PC-9 (cell line): ENCODE measurements around the gene AFAP1. TPM values are rescaled to one million over a fixed set of nuclear protein-coding genes. Genes with fewer than 3 reads are reported as not detected.

Experiments
- BruUV-seq: library from RNA; stranded (reverse); fragments of 400-500 nt; replicated peaks from 2 replicates; lab custom pipeline; 2021; lab: Mats Ljungman, UMichigan
- CTCF ChIA-PET: fragments of 300-600 bp; sonication (Branson Sonifier 250); formaldehyde crosslinking; loops from one replicate; lab custom pipeline; 2022; ENCODE audit warnings: antibody characterized with exemption; lab: Charles Lee
- POLR2A ChIA-PET: fragments of 300-600 bp; sonication (Branson Sonifier 250); formaldehyde crosslinking; loops from one replicate; lab custom pipeline; 2022; ENCODE audit warnings: antibody characterized with exemption; ENCODE audit not compliant: unreplicated experiment; lab: Charles Lee
- DNase-seq, 2 experiments: peaks; one replicate each; pipeline versions ENCODE4 v3.0.0 to v3.0.0-alpha.2; 2015 to 2022; ENCODE audit warnings: mixed read lengths in 1 of 2
- H2AFZ ChIP-seq: fragments of 200-600 bp; sonication (generic); 2 replicates; pipeline ENCODE4 v1.8.1; 2017; ENCODE audit warnings: antibody characterized with exemption
- H3F3A ChIP-seq: fragments of 200-600 bp; sonication (generic); 2 replicates; pipeline ENCODE4 v1.8.1; 2017; ENCODE audit warnings: antibody characterized with exemption, mild to moderate bottlenecking, low read depth; ENCODE audit not compliant: insufficient read depth
- H3K27ac ChIP-seq: fragments of 200-600 bp; sonication (generic); 2 replicates; pipeline ENCODE4 v1.6.1; 2016; ENCODE audit warnings: mixed run types
- H3K27me3 ChIP-seq: fragments of 200-600 bp; sonication (generic); 2 replicates; pipeline ENCODE4 v1.6.1; 2016; ENCODE audit warnings: low read depth, mixed run types; ENCODE audit not compliant: insufficient read depth
- H3K36me3 ChIP-seq: fragments of 200-600 bp; sonication (generic); 2 replicates; pipeline ENCODE4 v1.6.1; 2016; ENCODE audit warnings: low read depth, mixed run types
- H3K4me1 ChIP-seq: fragments of 200-600 bp; sonication (generic); replicated peaks from 2 replicates; pipeline ENCODE4 v1.6.1; 2016; ENCODE audit warnings: mixed run types; ENCODE audit not compliant: insufficient read depth
- H3K4me2 ChIP-seq: fragments of 200-600 bp; sonication (generic); 2 replicates; pipeline ENCODE4 v1.6.1; 2017; ENCODE audit warnings: mixed run types
- H3K4me3 ChIP-seq: fragments of 200-600 bp; sonication (generic); 2 replicates; pipeline ENCODE4 v1.6.1; 2016; ENCODE audit warnings: mixed run types
- H3K79me2 ChIP-seq: fragments of 200-600 bp; sonication (generic); 2 replicates; pipeline ENCODE4 v1.6.1; 2017; ENCODE audit warnings: low read depth, mixed run types
- H3K9me2 ChIP-seq: fragments of 200-600 bp; sonication (generic); 2 replicates; pipeline ENCODE4 v1.8.1; 2017; ENCODE audit warnings: mild to moderate bottlenecking; ENCODE audit not compliant: insufficient read depth
- H3K9me3 ChIP-seq: fragments of 200-600 bp; sonication (generic); 2 replicates; pipeline ENCODE4 v1.8.1; 2016; ENCODE audit warnings: low read depth; ENCODE audit not compliant: insufficient read depth
- H4K20me1 ChIP-seq: fragments of 200-600 bp; sonication (generic); 2 replicates; pipeline ENCODE4 v1.8.1; 2017; ENCODE audit not compliant: insufficient read depth
- CTCF ChIP-seq: fragments of 200-600 bp; sonication (generic); conservative IDR thresholded peaks from 2 replicates; pipeline ENCODE4 v1.6.1; 2017; ENCODE audit warnings: mixed run types, antibody characterized with exemption, mild to moderate bottlenecking, moderate library complexity
- EZH2 ChIP-seq: fragments of 200-600 bp; sonication (generic); IDR thresholded peaks from 2 replicates; pipeline ENCODE4 v1.8.0; 2017; ENCODE audit warnings: antibody characterized with exemption, low read depth
- intact Hi-C: fragments of 100-400 bp; cut with micrococcal nuclease; formaldehyde crosslinking; loops from one replicate; pipeline ENCODE4 v1.10.0; 2022; ENCODE audit not compliant: unreplicated experiment
- total RNA-seq: library from RNA; stranded (reverse); gene quantifications from 2 replicates; pipeline ENCODE4 v1.2.3, GENCODE V29; 2021

The AFAP1 gene
- total RNA-seq, 1 experiment from 2014 or later, result 69.6 TPM

- Histone ChIP-seq H3K4me1 (peaks cover 46% of the 10 kb centered on the region), H3K9me3 (no peaks in the 10 kb centered on the region), H3F3A (peaks cover 53% of the 10 kb centered on the region), H4K20me1 (no peaks in the 10 kb centered on the region), H3K79me2 (peaks cover 40% of the 10 kb centered on the region), H3K27me3 (no peaks in the 10 kb centered on the region), H2AFZ (no peak overlapping the region), H3K9me2 (no peaks in the 10 kb centered on the region), H3K27ac (peak overlapping the region; percentile 96), H3K36me3 (peaks cover 12% of the 10 kb centered on the region; the same call in 1 of the 2 replicates), H3K4me3 (no peak overlapping the region), H3K4me2 (peak overlapping the region; percentile 76)
- no TSS peak for BruUV-seq
- CTCF ChIA-PET, result interaction anchor here (0.7 kb wide), 1 partner anchor 734 kb away, joined by 3 read pairs; no protein-coding TSS in a partner anchor
- peak in 1 of 2 experiments; percentile 67 for DNase-seq
- POLR2A ChIA-PET, result interaction anchor here (0.6 to 0.7 kb wide), 3 partner anchors 39 to 201 kb away, joined by 3 to 4 read pairs (median 4); no protein-coding TSS in a partner anchor
- intact Hi-C loops, result loop anchor here (2.0 kb wide), 4 partner anchors 17 to 129 kb away; no protein-coding TSS in a partner anchor
- TF ChIP-seq EZH2 (no peak), CTCF (peak; percentile 63)
Measured at GRCh38 chr4:7843831-7844593, 95.6 kb downstream of the AFAP1 start.

DNA sequence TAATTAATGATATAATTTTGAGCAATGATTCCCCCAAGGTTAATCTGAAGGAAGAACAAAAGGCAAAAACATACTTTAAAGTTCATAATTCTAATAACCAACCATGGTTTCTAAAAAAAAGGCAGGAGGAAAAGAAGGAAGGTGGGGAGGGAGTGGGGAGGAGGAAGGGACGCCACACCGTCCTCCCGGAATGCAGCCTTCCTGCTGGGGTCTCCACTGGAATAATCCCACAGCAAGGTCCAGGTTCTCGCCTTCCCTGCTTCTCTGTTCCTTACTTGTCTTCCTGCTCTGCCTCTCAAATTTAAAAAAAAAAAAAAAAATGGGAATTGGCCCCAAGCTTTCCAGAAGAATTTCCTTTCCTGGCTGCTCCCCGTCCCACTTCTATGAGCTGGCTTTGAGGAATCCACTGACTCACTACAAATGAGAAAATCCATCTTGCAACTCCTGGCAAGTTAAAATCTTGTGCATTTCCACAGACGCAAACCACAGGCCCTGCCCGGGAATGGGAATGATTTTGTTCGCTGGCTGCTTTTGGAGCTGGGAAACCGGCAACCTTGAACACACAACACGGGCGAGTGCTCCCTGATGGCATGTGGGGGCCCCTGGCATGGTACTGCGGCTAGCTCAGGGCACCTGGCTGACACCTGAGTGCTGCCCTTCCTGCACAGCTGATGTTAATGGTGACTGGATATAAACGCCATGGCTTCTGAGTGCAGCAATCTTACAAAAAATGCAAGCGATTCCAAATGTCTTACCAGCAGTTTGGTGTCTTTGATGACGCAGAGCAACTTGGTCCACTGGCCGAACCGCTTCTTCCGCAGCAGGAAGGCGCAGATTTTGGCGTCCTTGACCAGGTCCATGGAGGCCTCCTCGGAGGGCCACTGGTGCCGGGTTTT is 97.0 kb downstream of the AFAP1 start:
- BruUV-seq, result TSS peak; percentile 87
- no peak overlapping the region for H2AFZ ChIP-seq
- peak overlapping the region; percentile 96 for H3K27ac ChIP-seq
- intact Hi-C loops, result loop anchor here (1.0 to 2.0 kb wide), 3 partner anchors 30 to 130 kb away; no protein-coding TSS in a partner anchor
- no peaks in the 10 kb centered on the region for H3K9me2 ChIP-seq
- peaks cover 12% of the 10 kb centered on the region; the same call in 1 of the 2 replicates for H3K36me3 ChIP-seq
- H3K27me3 ChIP-seq, result no peaks in the 10 kb centered on the region
- CTCF ChIA-PET, result interaction anchor here (0.6 kb wide), 2 partner anchors 14 to 138 kb away, joined by 3 to 4 read pairs; no protein-coding TSS in a partner anchor
- DNase-seq, result peak; percentile 86 to 91
- POLR2A ChIA-PET, result interaction anchor here (0.5 to 0.7 kb wide), 4 partner anchors 38 to 379 kb away, joined by 3 to 26 read pairs (median 13); no protein-coding TSS in a partner anchor
- peak overlapping the region; percentile 29; the same call in 1 of the 2 replicates for H3K4me3 ChIP-seq
- no peaks in the 10 kb centered on the region for H3K9me3 ChIP-seq
- peak overlapping the region; percentile 76 for H3K4me2 ChIP-seq
- H4K20me1 ChIP-seq, result no peaks in the 10 kb centered on the region
- H3K79me2 ChIP-seq, result peaks cover 45% of the 10 kb centered on the region
- peaks cover 46% of the 10 kb centered on the region for H3K4me1 ChIP-seq
- peaks cover 53% of the 10 kb centered on the region for H3F3A ChIP-seq
- TF ChIP-seq CTCF, result no peak
- TF ChIP-seq EZH2, result no peak

- H3K4me2 ChIP-seq, result peak overlapping the region; percentile 76
Measured at GRCh38 chr4:7841894-7842293, 97.8 kb downstream of the AFAP1 start.

More at GRCh38 chr4:7841894-7842293, 97.8 kb downstream of the AFAP1 start:
- H3K36me3 ChIP-seq, result peaks cover 6% of the 10 kb centered on the region; the same call in 1 of the 2 replicates
- no peak overlapping the region; the same call in 1 of the 2 replicates for H3K4me3 ChIP-seq
- TF ChIP-seq CTCF (no peak), EZH2 (no peak)
- no peaks in the 10 kb centered on the region for H3K9me2 ChIP-seq
- H3K4me1 ChIP-seq, result peaks cover 46% of the 10 kb centered on the region
- H2AFZ ChIP-seq, result no peak overlapping the region
- ChIA-PET POLR2A (no interaction called here), CTCF (interaction anchor here (0.5 to 0.9 kb wide), 3 partner anchors 13 to 81 kb away, joined by 3 to 10 read pairs (median 6); no protein-coding TSS in a partner anchor)
- peaks cover 46% of the 10 kb centered on the region for H3K79me2 ChIP-seq
- H3K27ac ChIP-seq, result peak overlapping the region; percentile 96
- no peaks in the 10 kb centered on the region for H4K20me1 ChIP-seq
- H3F3A ChIP-seq, result peaks cover 53% of the 10 kb centered on the region
- BruUV-seq, result TSS peak; percentile 36
- H3K9me3 ChIP-seq, result no peaks in the 10 kb centered on the region
- no peaks in the 10 kb centered on the region for H3K27me3 ChIP-seq
- intact Hi-C loops, result loop anchor here (1.0 to 2.0 kb wide), 3 partner anchors 30 to 131 kb away; no protein-coding TSS in a partner anchor
- DNase-seq, result no peak
